Measurements from ENCODE around the gene MGAT1.

DNA sequence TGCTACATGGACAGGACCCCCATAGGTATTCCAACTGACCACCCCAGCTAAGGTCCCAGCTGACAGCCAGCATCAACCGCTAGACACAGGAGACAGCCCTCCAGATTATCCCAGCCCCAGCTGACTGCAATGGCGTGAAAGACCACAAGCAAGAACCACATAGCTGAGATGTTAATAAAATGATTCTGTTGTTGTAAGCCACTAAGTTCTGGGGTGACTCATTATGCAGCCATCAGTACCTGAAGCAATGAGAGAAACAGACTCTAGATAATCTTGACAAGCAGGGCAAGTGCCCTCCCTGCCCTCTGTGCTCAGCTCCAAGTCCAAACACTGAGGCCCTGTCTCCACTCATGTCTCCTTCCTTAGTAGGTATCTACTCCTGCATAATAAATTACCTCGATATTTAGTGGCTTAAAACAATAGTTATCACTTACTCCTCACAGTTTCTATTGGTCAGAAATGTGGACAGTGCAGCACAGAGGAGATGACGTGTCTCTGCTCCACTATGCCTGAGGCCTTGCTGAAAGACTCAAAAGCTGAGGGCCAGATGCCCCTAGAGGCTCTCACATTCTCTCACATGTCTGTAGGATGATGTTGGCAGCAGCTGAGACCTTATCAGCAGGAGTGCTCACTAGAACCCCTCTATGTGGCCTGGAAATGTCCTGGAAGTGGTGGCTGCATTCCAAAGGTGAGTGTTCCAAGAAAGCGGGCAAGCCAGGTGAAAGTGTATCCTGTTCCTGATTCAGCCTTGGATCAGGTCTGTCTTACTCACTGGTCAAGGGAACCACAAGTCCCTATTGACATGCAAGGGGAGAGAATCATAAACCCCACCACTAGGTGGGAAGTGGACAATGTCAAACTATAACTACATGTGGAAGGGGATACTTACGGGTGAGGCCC lies 2.5 kb downstream of the MGAT1 start:
- TF ChIP-seq, protein P1, sequence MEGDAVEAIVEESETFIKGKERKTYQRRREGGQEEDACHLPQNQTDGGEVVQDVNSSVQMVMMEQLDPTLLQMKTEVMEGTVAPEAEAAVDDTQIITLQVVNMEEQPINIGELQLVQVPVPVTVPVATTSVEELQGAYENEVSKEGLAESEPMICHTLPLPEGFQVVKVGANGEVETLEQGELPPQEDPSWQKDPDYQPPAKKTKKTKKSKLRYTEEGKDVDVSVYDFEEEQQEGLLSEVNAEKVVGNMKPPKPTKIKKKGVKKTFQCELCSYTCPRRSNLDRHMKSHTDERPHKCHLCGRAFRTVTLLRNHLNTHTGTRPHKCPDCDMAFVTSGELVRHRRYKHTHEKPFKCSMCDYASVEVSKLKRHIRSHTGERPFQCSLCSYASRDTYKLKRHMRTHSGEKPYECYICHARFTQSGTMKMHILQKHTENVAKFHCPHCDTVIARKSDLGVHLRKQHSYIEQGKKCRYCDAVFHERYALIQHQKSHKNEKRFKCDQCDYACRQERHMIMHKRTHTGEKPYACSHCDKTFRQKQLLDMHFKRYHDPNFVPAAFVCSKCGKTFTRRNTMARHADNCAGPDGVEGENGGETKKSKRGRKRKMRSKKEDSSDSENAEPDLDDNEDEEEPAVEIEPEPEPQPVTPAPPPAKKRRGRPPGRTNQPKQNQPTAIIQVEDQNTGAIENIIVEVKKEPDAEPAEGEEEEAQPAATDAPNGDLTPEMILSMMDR (IDR thresholded peaks at IDR 0.05) = no peak
- TF ChIP-seq POLR2A (IDR thresholded peaks at IDR 0.05) = no peak
